IMR-90 (cell line): ENCODE data around the gene TNFRSF18. TPM values are rescaled to one million over a fixed set of nuclear protein-coding genes. Genes with fewer than 3 reads are reported as not detected.

Source experiments
- ATAC-seq: fragments of 200-7000 bp; cut with Tn5 transposase; 2 replicates; pipeline ENCODE4 v1.9.1; 2020; ENCODE audit warnings: low read depth, mild to moderate bottlenecking, moderate library complexity
- BruUV-seq: library from RNA; stranded (reverse); fragments of 400-500 nt; replicated peaks from 2 replicates; lab custom pipeline; 2021; lab: Mats Ljungman, UMichigan
- CTCF ChIA-PET: fragments of 300-600 bp; formaldehyde crosslinking; extraction: SDS; loops from one replicate; lab custom pipeline; 2021; ENCODE audit warnings: antibody characterized with exemption; lab: Yijun Ruan, JAX
- POLR2A ChIA-PET: fragments of 300-600 bp; sonication (Branson Sonifier 250); formaldehyde crosslinking; loops from one replicate; lab custom pipeline; 2022; ENCODE audit warnings: antibody characterized with exemption; ENCODE audit not compliant: unreplicated experiment; lab: Charles Lee
- DNase-seq: peaks from one replicate; pipeline ENCODE4 v3.0.0; 2013
- H2AFZ ChIP-seq: replicated peaks from 2 replicates; pipeline ENCODE3; 2013; ENCODE audit warnings: low read length, mild to moderate bottlenecking; ENCODE audit not compliant: poor library complexity
- H2AK5ac ChIP-seq: 2 replicates; pipeline ENCODE4 v1.6.1; 2013; ENCODE audit warnings: low read depth, low read length, inconsistent platforms
- H2AK9ac ChIP-seq: replicated peaks from 2 replicates; pipeline ENCODE3; 2013; ENCODE audit warnings: mild to moderate bottlenecking, low read depth, low read length, moderate library complexity; ENCODE audit not compliant: poor library complexity
- H2BK120ac ChIP-seq: 2 replicates; pipeline ENCODE4 v1.6.1; 2013; ENCODE audit warnings: low read depth, low read length, inconsistent platforms
- H2BK15ac ChIP-seq: 3 replicates; pipeline ENCODE4 v1.6.1; 2013; ENCODE audit warnings: low read depth, low read length, inconsistent platforms
- H2BK20ac ChIP-seq: 2 replicates; pipeline ENCODE4 v1.6.1; 2013; ENCODE audit warnings: low read depth, mild to moderate bottlenecking, inconsistent platforms, low read length, moderate library complexity
- H2BK5ac ChIP-seq: 2 replicates; pipeline ENCODE4 v1.6.1; 2013; ENCODE audit warnings: mild to moderate bottlenecking, low read depth, low read length, inconsistent platforms; ENCODE audit not compliant: poor library complexity, severe bottlenecking
- H3K14ac ChIP-seq: replicated peaks from 2 replicates; pipeline ENCODE4 v1.6.1; 2013; ENCODE audit warnings: low read depth, low read length, inconsistent platforms
- H3K18ac ChIP-seq: 2 replicates; pipeline ENCODE4 v1.6.1; 2013; ENCODE audit warnings: low read depth, low read length, control low read depth
- H3K23ac ChIP-seq: 2 replicates; pipeline ENCODE4 v1.6.1; 2013; ENCODE audit warnings: low read depth, low read length, inconsistent platforms
- H3K27ac ChIP-seq: 2 replicates; pipeline ENCODE4 v1.5.1; 2013; ENCODE audit warnings: mild to moderate bottlenecking, control low read depth, low read length; ENCODE audit not compliant: insufficient read depth
- H3K27me3 ChIP-seq: 2 replicates; pipeline ENCODE4 v1.6.1; 2013; ENCODE audit warnings: low read length; ENCODE audit not compliant: control insufficient read depth, insufficient read depth
- H3K36me3 ChIP-seq: 2 replicates; pipeline ENCODE4 v1.6.1; 2013; ENCODE audit warnings: low read length, mixed read lengths; ENCODE audit not compliant: control insufficient read depth, insufficient read depth
- H3K4ac ChIP-seq: 2 replicates; pipeline ENCODE4 v1.6.1; 2013; ENCODE audit warnings: low read depth, low read length, inconsistent platforms
- H3K4me1 ChIP-seq: 2 replicates; pipeline ENCODE4 v1.6.1; 2013; ENCODE audit warnings: low read length, mixed read lengths; ENCODE audit not compliant: control insufficient read depth, insufficient read depth
- H3K4me2 ChIP-seq: 2 replicates; pipeline ENCODE4 v1.6.1; 2013; ENCODE audit warnings: low read depth, mild to moderate bottlenecking, control low read depth, low read length, moderate library complexity
- H3K4me3 ChIP-seq: 2 replicates; pipeline ENCODE4 v1.5.1; 2013; ENCODE audit warnings: low read depth, mild to moderate bottlenecking, control low read depth, low read length, moderate library complexity; ENCODE audit not compliant: insufficient read depth
- H3K56ac ChIP-seq: 2 replicates; pipeline ENCODE4 v1.6.1; 2013; ENCODE audit warnings: low read length, inconsistent platforms; ENCODE audit not compliant: insufficient read depth; ENCODE audit errors: extremely low read depth
- H3K79me1 ChIP-seq, 2 experiments: 2 replicates each; pipeline ENCODE4 v1.6.1; 2013; ENCODE audit warnings: low read length in 2 of 2, inconsistent platforms in 1 of 2, low read depth in 1 of 2
- H3K9ac ChIP-seq: 2 replicates; pipeline ENCODE4 v1.6.1; 2013; ENCODE audit warnings: low read depth, low read length, control low read depth
- H3K9me1 ChIP-seq: 2 replicates; pipeline ENCODE4 v1.6.1; 2013; ENCODE audit warnings: low read length, inconsistent platforms; ENCODE audit not compliant: insufficient read depth
- H3K9me3 ChIP-seq: 2 replicates; pipeline ENCODE4 v1.6.1; 2013; ENCODE audit warnings: low read length; ENCODE audit not compliant: control insufficient read depth, insufficient read depth
- H4K20me1 ChIP-seq: 2 replicates; pipeline ENCODE4 v1.6.1; 2013; ENCODE audit warnings: low read length, inconsistent platforms; ENCODE audit not compliant: insufficient read depth
- H4K5ac ChIP-seq: 2 replicates; pipeline ENCODE4 v1.6.1; 2013; ENCODE audit warnings: mild to moderate bottlenecking, low read depth, low read length, control low read depth
- H4K8ac ChIP-seq, 2 experiments: 2 replicates each; pipeline ENCODE4 v1.6.1; 2013; ENCODE audit warnings: low read depth in 2 of 2, low read length in 2 of 2, control low read depth in 1 of 2, inconsistent platforms in 1 of 2
- H4K91ac ChIP-seq: 2 replicates; pipeline ENCODE4 v1.6.1; 2013; ENCODE audit warnings: low read depth, low read length, inconsistent platforms; ENCODE audit not compliant: insufficient read depth
- CEBPB ChIP-seq: IDR thresholded peaks from 2 replicates; pipeline ENCODE4 v1.6.1; 2012; ENCODE audit warnings: low read depth, low read length, improper control_type of control experiment
- ELK1 ChIP-seq: fragments of 150-350 bp; IDR thresholded peaks from 2 replicates; pipeline ENCODE4 v1.6.1; 2016; ENCODE audit warnings: low read depth, mild to moderate bottlenecking, low read length, moderate library complexity, borderline replicate concordance
- RFX5 ChIP-seq: IDR thresholded peaks from 2 replicates; pipeline ENCODE4 v1.8.0; 2012; ENCODE audit warnings: low read depth, mild to moderate bottlenecking, low read length, moderate library complexity
- SMC3 ChIP-seq: fragments of 150-350 bp; IDR thresholded peaks from 2 replicates; pipeline ENCODE4 v1.6.1; 2016; ENCODE audit warnings: low read depth, mild to moderate bottlenecking, antibody characterized with exemption, low read length, moderate library complexity
- WGBS, 2 experiments: methylation state at CpG; one replicate each; pipeline versions ENCODE4 v1.1.5 to v1.1.7; 2013; ENCODE audit warnings: missing lambda C conversion rate in 2 of 2; ENCODE audit not compliant: insufficient read length in 1 of 2; ENCODE audit errors: extremely low coverage in 2 of 2; 5-methylcytosine and 5-hydroxymethylcytosine counted together
- dilution Hi-C: fragments of 300-500 bp; cut with HindIII; formaldehyde crosslinking; loops from one replicate; pipeline ENCODE4 v1.14.3; 2018; ENCODE audit warnings: low sequenced_read_pairs; ENCODE audit not compliant: unreplicated experiment
- in situ Hi-C: fragments of 300-500 bp; cut with MboI; formaldehyde crosslinking; loops from 3 replicates; pipeline ENCODE4 v1.14.3; 2019; ENCODE audit warnings: low sequenced_read_pairs, inconsistent platforms, mixed read lengths
- intact Hi-C: fragments of 100-400 bp; cut with micrococcal nuclease; formaldehyde crosslinking; loops from 2 replicates; pipeline ENCODE4 v1.10.0; 2022
- polyA plus RNA-seq, 3 experiments: library from polyadenylated mRNA; depleted of rRNA; stranded (reverse); fragments of >200 nt; gene quantifications; 2 replicates each; pipeline ENCODE4 v1.2.3, GENCODE V29; 2012; ENCODE audit warnings: low replicate concordance in 1 of 3
- total RNA-seq: library from RNA; depleted of rRNA; stranded (reverse); fragments of >200 nt; gene quantifications from 2 replicates; pipeline ENCODE4 v1.2.3, GENCODE V29; 2012

The TNFRSF18 gene
- total and polyA plus RNA-seq, 2 of the 4 experiments (the other 2 are of a cell fraction), result 0.18 to 1.0 TPM

- Histone ChIP-seq H4K20me1 (no peaks in the 10 kb centered on the region), H2AFZ (no peak overlapping the region), H3K79me1 (no peaks in the 10 kb centered on the region), H3K56ac (no peak overlapping the region), H3K4me1 (no peaks in the 10 kb centered on the region), H4K5ac (no peak overlapping the region), H3K4ac (peak overlapping the region; percentile 61), H2AK9ac (no peak overlapping the region), H2BK15ac (no peak overlapping the region), H3K4me2 (no peak overlapping the region), H3K9me3 (peaks cover 2% of the 10 kb centered on the region; the same call in 1 of the 2 replicates), H4K8ac (0 out of 4 replicates have a peak overlapping the region, but pooled peaks of 1 of the 2 experiments have one; percentile 64), H3K27me3 (no peaks in the 10 kb centered on the region; the same call in 1 of the 2 replicates), H3K9me1 (no peaks in the 10 kb centered on the region), H4K91ac (no peak overlapping the region), H3K27ac (no peak overlapping the region; the same call in 1 of the 2 replicates), H3K23ac (no peak overlapping the region), H2BK20ac (no peak overlapping the region), H2BK5ac (no peak overlapping the region), H2BK120ac (no peak overlapping the region), H2AK5ac (peak overlapping the region; percentile 28; the same call in 1 of the 2 replicates), H3K18ac (no peak overlapping the region), H3K9ac (no peak overlapping the region), H3K4me3 (no peak overlapping the region), H3K14ac (no peak overlapping the region), H3K36me3 (no peaks in the 10 kb centered on the region)
- no peak for DNase-seq
- POLR2A ChIA-PET, result no interaction called here
- CTCF ChIA-PET, result no interaction called here
- intact Hi-C loops, result no loop called here
- no TSS peak for BruUV-seq
- in situ Hi-C loops, result no loop called here
- no peak for ATAC-seq
- no peak for TF ChIP-seq RFX5
- no peak for TF ChIP-seq ELK1
- TF ChIP-seq CEBPB, result no peak
- TF ChIP-seq SMC3, result no peak
- dilution Hi-C loops, result no loop called here
- WGBS, 2 experiments, result 87% methylated on average over 7 of the region's 31 CpGs; no CpG with 5 or more reads in 1 of the 2 experiments
These were observed 6.2 kb downstream of the TNFRSF18 start for GRCh38 chr1:1199961-1200875.
